CD4-positive, alpha-beta T cell treated with Interferon gamma for 1 hour (primary cell): ENCODE measurements around the gene KHSRP.

Experiments used
- DNase-seq: peaks from one replicate; pipeline ENCODE4 v3.0.0-alpha.2; 2020

Gene KHSRP

DNA sequence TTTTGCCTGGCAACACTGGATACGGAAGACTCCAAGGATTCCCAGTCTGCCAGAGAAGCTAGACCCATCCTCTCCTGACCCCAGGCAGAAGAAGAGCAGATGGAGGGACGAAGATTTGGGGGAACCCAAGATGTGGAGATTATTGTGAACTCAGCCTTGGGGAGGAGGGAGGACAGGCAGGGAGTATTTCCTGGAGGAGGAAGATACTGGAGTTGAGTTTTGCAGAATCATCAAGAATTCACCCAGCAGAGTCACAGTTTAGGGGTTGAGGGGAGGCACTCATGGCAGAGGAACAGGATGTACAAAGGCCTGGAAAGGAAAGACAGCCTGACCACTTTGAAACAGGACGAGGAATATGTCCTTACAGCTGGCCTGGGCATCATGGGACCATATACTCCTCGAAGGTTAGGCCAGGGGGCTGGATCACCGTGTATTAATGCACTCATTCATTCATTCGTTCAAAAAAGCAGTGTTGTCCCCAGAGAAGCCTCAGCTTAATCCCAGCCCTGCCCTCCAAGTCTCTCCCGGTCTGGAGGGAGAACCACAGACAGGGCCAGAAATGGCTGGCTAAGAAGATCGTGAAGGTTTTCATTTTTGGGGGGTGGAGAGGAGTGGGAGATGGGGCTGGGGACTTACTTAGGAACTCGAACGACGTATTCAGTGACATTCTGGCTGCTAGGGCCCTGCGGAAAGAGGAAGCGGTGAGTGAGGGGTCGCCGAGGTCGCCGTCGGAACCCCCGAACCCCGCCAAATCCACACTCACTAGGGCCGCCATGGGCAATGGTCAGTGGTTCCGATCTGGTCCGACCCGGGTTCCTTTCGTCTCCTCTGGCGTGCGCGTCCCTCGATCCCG, 32.2 kb downstream of the KHSRP start:
- no peak for DNase-seq

DNA sequence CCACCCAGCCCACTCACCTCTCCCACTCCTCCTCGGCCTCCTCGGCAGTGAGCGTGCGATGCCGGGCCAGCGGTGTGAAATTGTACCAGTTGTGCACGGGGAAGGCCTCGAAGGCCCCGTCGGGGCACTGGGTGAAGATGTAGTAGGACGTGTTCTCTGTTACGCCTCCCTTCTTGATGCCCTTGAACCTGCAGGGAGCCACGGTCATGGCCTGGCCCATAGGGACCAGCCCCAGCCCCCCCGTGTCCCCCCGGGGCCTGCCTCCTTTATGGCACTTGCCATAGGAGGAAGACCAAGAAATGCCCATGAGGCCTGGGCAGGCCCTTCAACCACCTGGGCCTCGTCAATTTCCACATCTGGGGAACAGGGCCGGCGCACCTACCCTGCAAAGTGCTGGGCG, 37.2 kb downstream of the KHSRP start:
- no peak for DNase-seq

DNA sequence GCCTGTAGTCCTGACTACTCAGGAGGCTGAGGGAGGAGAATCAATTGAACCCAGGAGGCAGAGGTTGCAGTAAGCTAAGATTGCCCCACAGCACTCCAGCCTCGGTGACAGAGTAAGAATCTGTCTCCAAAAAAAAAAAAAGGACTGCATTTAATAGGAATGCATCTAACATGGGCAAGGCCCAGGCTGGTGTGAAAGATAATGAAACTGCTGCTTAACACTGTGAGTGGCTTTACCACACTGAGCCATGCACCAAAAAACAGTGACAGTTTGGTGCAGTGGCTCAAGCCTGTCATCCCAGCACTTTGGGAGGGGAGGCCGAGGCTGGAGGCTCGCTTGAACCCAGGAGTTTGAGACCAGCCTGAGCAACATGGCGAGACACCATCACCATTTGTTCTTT, 40.2 kb downstream of the KHSRP start:
- DNase-seq = no peak

DNA sequence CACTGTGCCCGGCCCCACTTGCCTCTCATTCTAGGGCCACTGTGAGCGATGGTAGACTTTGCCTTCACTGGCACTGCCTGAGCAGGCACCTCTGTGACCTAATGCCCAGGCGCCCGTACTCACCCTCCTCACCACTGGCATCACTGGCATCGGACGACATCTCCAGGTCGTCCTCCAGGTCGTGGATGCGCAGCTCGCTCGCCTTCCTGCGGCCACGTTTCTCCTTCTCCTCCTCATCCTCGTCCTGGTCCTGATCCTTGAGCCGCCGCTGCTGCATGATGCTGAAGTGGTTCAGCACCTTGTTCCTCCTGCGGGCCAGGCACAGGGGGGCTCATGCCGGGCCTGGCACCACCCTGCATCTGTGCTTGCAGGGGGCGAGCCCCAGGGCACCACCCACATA, 41.4 kb downstream of the KHSRP start:
- no peak for DNase-seq

DNA sequence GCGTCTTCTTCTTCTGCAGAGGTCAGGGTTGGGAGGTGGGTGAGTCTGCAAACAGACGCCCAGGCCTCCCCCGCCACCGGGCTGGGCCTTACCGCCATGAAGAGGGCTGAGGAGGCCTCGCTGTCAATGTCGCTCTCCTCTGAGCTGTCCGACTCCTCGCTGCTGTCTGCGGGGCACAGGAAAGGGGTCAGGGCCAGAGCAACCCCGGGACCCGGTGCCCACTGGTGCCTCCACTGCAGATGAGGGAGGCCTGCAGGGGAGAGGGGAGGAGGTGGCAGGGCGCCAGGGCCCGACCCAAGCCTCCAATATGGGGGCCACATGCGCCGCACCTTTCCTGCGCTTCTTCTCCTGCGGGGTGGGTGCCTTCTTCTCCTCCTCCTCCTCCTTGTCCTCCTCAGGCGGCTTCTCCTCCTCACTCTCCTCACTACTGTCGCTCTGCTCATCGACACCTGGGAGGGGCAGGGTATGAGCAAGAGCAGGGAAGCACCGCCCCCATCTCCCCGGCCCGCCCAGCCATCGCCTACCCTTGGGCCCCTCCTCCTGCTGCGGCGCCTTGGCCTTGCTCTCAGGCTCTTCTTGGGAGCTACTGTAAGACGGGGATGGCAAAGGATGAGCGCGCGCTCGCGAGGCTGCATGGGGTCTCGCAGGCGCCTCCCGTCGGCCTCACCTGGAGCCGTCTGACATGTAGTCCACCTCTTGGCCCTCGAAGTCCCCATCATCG, 43.4 kb downstream of the KHSRP start:
- DNase-seq = no peak

DNA sequence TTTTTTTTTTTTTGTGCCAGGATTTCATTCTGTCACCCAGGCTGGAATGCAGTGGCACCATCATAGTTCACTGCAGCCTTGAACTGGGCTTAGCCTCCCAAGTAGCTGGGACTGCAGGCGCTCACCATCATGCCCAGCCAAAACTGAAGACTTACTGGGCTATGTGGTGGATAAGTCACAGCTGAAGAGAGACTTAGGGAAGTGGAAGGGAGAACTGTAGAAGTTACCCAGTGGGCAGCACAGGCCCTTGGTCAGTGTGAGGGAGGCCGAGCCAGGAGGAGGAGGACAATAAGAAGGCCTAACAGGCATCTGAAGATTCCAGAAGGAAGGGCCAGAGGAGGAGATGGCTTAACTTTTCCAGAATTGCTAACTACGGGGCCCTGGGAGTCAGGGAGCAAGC, 44.9 kb downstream of the KHSRP start:
- DNase-seq = no peak

DNA sequence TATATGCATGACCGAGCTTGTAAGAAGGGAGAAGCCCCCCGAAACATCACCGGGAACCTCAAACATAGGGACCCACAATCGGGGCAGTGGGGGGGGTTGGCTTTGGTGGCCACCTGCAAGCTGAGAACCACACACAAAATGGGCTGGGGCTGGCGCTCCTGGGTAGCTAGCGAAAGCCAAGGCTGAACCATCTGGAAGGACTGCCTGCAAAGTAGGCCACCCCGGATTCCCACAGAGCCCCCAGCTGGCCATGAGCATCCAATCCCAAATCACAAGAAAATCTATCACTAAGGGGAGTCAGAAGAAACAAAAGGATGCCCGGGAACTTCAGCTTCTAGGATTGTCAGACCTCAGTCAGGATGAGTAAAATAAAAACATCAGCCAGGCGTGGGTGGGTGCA, 46.1 kb downstream of the KHSRP start:
- no peak for DNase-seq

DNA sequence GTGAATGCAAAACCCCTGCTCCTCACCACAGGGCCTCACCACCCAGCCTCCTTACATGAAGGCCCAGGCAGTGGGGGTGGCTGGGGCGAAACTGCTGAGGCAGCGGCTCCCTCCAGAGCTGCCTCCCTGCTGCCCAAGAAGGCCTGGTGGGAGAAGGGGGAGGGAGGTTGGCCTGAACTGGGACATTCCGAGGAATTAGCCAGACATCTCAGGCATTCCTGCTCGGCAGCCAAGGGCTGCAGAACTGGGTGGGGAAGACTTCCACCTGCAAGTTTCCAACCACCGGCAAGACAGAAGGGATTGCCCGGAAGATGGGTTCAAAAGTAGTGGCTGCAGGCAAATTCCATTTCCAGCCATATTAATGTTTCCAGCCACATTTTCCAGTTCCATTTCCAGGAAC, 46.6 kb downstream of the KHSRP start:
- DNase-seq = no peak

DNA sequence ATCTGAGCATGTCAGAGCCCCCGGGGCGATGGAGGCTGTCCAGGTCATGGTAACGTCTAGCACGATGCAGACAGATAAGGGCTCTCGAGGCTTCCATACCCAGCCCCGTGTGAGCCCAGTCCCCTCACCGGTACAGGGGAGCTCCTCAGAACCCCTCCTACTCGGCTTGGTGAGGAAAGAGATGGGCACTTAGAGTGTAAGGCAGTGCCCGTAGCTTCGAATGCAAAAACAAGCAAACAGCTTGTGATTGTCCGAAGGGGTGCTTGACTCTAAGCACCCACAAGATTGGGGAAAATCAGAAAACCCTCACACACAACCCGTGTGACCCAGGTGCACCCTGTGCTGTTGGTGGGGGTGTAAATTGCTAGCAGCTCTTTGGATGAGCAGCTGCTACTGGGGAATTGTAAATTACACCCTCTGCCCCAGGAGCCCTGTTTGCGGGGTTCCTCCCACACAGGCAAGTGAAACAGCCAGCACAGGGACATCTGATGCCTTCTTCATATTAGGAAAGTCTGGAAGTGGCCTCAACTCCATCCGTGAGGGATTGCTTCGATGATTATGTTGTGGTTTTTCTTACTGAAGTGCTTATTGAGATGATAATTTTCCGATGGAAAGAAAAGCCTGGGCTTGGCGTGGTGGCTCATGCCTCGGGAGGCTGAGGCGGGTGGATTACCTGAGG, 48.0 kb downstream of the KHSRP start:
- DNase-seq = no peak

DNA sequence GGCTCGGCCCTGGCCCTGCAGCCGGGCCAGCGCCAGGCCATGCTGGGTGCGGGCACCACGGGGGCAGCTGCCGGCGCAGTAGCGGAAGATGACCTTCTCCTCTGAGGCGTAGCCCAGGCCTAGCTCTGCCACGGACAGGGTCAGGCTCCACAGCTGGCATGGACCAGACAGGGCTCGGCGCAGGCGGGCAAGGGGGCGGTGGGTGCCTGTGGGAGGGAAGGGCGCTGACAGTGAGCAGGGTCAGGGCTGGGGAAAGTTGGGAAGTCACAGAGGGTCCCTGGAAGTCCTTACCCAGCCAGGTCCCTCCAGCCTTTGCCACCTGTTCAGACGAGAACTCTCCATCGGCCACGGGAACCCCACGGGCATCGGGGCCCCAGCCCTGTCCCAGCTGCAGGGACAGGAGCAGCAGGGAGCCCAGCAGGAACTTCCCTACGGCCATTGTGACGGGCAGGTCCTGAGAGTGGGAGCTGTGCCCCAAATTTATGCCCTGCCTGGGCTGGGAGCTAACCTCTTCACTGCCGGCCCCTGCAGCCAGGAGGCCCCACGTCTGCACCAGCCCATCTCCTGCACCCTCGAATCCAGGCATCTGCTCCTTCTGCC, 49.1 kb downstream of the KHSRP start, which contains the start of gene PSPN:
Gene PSPN, minus strand, starts transcription at position 523 of the 600 bp plus-strand sequence. Its CDS starts 84 bp downstream, at position 439.
- no peak for DNase-seq

DNA sequence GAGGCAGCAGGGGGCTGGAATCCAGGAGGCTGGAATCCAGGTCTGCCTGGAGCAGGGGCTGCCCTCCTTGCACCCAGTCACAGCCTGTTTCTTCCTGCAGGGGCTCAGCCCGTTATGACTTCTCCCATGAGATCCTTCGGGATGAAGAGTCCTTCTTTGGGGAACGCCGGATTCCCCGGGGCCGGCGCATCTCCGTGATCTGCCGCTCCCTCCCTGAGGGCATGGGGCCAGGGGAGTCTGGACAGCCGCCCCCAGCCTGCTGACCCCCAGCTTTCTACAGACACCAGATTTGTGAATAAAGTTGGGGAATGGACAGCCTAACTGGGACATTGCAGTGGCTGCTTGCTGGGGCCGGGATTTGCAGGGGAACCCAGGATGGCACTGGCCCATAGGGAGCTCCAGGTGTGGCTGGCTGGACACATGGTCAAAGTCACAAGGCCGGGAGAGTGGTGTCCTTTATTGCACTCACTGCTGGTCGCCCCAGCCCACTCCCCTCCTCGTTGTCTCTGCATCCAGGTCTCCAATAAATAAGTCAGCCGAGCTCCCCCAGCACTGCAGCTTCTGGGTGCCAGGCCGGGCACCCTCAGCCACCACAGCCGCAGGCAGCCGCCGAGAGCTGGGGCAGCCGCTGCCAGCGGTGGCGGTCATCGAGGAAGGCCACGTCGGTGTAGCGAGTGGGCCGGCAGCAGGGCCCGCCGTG, 49.8 kb downstream of the KHSRP start:
- DNase-seq = no peak

DNA sequence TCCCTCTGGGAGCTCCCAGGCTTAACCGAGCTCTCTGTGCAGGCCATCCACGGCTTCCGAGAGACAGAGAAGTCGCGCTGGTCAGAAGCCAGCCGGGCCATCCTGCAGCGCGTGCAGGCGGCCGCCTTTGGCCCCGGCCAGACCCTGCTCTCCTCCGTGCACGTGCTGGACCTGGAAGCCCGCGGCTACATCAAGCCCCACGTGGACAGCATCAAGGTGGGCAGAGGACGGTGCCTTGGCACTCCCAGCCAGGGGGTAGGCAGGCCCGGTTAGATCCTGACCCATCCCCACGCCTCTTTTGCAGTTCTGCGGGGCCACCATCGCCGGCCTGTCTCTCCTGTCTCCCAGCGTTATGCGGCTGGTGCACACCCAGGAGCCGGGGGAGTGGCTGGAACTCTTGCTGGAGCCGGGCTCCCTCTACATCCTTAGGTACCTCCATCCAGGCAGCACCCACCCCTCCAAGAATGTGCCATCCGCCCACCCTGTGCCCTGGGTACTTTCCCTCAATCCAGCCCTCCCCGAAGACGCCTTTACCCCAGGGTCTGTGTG, 50.4 kb downstream of the KHSRP start:
- no peak for DNase-seq

DNA sequence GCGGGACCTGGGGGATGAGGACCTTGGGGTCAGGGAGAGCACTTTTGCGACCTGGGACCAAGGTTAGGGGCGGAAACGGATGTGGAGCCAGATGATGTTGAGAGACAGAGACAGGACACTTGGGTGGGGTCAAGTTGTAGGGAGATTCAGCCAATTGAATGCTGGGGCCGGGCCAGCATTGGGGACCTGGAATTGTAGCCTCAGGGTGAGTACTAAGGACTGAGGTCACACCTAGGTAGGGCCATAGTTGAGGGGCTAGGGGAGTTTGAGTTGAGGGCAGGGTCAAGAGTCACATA, 50.9 kb downstream of the KHSRP start:
- DNase-seq = no peak

DNA sequence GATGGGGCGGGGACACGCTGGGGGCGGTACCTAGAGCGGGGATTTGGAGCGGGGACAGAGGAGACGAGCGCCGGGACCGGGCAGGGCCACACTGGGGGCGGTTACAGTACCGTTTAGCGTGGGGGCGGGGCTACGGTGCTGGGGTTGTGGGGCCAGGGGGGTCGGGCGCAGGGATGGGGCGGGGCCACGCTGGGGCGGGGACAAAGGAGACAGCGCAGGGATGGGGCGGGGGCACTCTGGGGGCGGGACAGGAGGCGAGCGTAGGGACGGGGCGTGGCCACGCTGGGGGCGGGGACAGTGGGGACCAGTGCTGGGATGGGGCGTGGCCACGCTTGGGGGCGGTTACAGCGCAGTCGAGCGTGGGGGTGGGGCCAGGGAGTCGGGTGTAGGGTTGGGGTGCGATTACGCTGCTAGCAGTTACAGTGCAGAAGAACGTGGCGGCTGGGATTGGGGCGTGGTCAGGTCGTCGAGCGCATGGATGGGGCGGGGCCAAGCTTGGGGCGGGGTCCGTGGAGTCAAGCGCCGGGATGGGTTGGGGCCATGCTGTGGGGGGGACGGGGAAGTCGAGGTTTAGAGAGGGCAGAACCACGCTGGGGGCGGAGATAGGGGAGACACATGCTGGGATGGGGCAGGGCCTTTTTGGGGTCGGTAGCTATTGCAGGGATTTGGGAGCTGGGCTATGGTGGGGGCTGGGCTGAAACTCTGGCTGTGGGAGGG, 51.4 kb downstream of the KHSRP start:
- DNase-seq = peak; percentile 98

DNA sequence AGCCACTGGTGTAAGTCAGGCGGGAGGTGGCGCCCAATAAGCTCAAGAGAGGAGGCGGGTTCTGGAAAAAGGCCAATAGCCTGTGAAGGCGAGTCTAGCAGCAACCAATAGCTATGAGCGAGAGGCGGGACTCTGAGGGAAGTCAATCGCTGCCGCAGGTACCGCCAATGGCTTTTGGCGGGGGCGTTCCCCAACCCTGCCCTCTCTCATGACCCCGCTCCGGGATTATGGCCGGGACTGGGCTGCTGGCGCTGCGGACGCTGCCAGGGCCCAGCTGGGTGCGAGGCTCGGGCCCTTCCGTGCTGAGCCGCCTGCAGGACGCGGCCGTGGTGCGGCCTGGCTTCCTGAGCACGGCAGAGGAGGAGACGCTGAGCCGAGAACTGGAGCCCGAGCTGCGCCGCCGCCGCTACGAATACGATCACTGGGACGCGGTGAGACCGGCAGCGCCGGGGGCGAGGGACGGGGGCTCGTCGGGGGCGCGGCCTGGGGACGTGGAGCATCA, 52.0 kb downstream of the KHSRP start, which contains the start of gene ALKBH7:
Gene ALKBH7, plus strand, starts transcription at position 201 of the 502 bp plus-strand sequence. Its CDS starts 27 bp downstream, at position 228.
- peak; percentile 99 for DNase-seq

DNA sequence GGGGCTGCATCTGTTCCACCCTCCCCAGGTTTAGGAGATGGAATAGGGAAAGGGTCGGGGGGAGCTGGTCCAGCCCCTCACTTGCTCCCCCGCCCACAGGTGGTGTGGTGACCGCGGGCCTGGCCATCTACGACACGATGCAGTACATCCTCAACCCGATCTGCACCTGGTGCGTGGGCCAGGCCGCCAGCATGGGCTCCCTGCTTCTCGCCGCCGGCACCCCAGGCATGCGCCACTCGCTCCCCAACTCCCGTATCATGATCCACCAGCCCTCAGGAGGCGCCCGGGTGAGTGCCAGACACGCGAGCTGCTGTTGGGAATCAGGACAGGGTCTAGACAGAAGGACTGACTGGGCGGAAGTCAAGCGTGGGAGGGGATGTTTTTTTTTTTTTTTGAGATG, 60.3 kb downstream of the KHSRP start:
- no peak for DNase-seq
